WTC11 (cell line): ENCODE data around the gene TENT4B. TPM values are rescaled to one million over a fixed set of nuclear protein-coding genes. Genes with fewer than 3 reads are reported as not detected.

Experiments
- ATAC-seq: fragments of 200-7000 bp; cut with Tn5 transposase; 2 replicates; pipeline ENCODE4 v1.10.0; 2021; ENCODE audit warnings: mild to moderate bottlenecking, moderate library complexity
- CTCF ChIA-PET: fragments of 300-600 bp; sonication (Branson Sonifier 250); formaldehyde crosslinking; loops from one replicate; lab custom pipeline; 2021; ENCODE audit warnings: antibody characterized with exemption; lab: Charles Lee
- POLR2A ChIA-PET: fragments of 350-600 bp; sonication (Branson Sonifier 250); formaldehyde crosslinking; loops from one replicate; lab custom pipeline; 2021; ENCODE audit warnings: antibody characterized with exemption; lab: Charles Lee
- DNase-seq: peaks from one replicate; pipeline ENCODE4 v3.0.0; 2021; ENCODE audit warnings: low spot score
- H3K27ac Mint-ChIP-seq: 2 replicates; pipeline ENCODE4 v1.8.0; 2021; ENCODE audit warnings: mixed read lengths
- H3K27me3 Mint-ChIP-seq: 2 replicates; pipeline ENCODE4 v1.8.0; 2021; ENCODE audit warnings: low read depth, mild to moderate bottlenecking, moderate library complexity, mixed read lengths
- H3K36me3 Mint-ChIP-seq: 2 replicates; pipeline ENCODE4 v1.8.0; 2021; ENCODE audit warnings: mixed read lengths
- H3K4me1 Mint-ChIP-seq: 2 replicates; pipeline ENCODE4 v1.8.0; 2022; ENCODE audit warnings: mixed read lengths
- H3K4me3 Mint-ChIP-seq: 2 replicates; pipeline ENCODE4 v1.8.0; 2021; ENCODE audit warnings: mild to moderate bottlenecking, moderate library complexity, mixed read lengths
- H3K9me3 Mint-ChIP-seq: 2 replicates; pipeline ENCODE4 v1.8.0; 2021; ENCODE audit warnings: mixed read lengths
- ATF1 ChIP-seq: sonication (generic); formaldehyde crosslinking; IDR thresholded peaks from 2 replicates; pipeline ENCODE4 v1.8.1; 2023; ENCODE audit warnings: mild to moderate bottlenecking, moderate library complexity, missing genetic modification reagents
- GABPB1 ChIP-seq: sonication (generic); formaldehyde crosslinking; IDR thresholded peaks from 2 replicates; pipeline ENCODE4 v1.8.1; 2023; ENCODE audit warnings: mild to moderate bottlenecking, missing genetic modification reagents
- GTF2I ChIP-seq: fragments of 250-450 bp; sonication (Bioruptor Pico); conservative IDR thresholded peaks from 2 replicates; pipeline ENCODE4 v1.4.0; 2021; ENCODE audit warnings: mild to moderate bottlenecking
- NFE2L1 ChIP-seq: sonication (generic); formaldehyde crosslinking; IDR thresholded peaks from 2 replicates; pipeline ENCODE4 v1.8.1; 2023; ENCODE audit warnings: missing genetic modification reagents
- NFYB ChIP-seq: sonication (generic); formaldehyde crosslinking; conservative IDR thresholded peaks from 2 replicates; pipeline ENCODE4 v1.8.0; 2022; ENCODE audit warnings: low read depth, missing genetic modification reagents
- NR2C2 ChIP-seq: sonication (generic); formaldehyde crosslinking; IDR thresholded peaks from 2 replicates; pipeline ENCODE4 v1.8.0; 2022; ENCODE audit warnings: mild to moderate bottlenecking, missing genetic modification reagents
- ZNF121 ChIP-seq: sonication (generic); formaldehyde crosslinking; IDR thresholded peaks from 2 replicates; pipeline ENCODE4 v1.8.0; 2023; ENCODE audit warnings: missing genetic modification reagents
- total RNA-seq: library from RNA; stranded (reverse); gene quantifications from 3 replicates; pipeline ENCODE4 v1.2.3, GENCODE V29; 2021
- TF ChIP-seq, protein P1 (sequence below): sonication (generic); formaldehyde crosslinking; IDR thresholded peaks from 2 replicates; pipeline ENCODE4 v1.8.1; 2023; ENCODE audit warnings: mild to moderate bottlenecking, missing genetic modification reagents
- TF ChIP-seq, protein P2 (sequence below): sonication (generic); formaldehyde crosslinking; IDR thresholded peaks from 2 replicates; pipeline ENCODE4 v1.8.0; 2022; ENCODE audit warnings: mild to moderate bottlenecking, missing genetic modification reagents
- TF ChIP-seq, protein P3 (sequence below): fragments of 250-450 bp; sonication (Bioruptor Pico); IDR thresholded peaks from 2 replicates; pipeline ENCODE4 v1.9.0; 2021; ENCODE audit warnings: mild to moderate bottlenecking
- TF ChIP-seq, protein P4 (sequence below): fragments of 200-600 bp; IDR thresholded peaks from 2 replicates; pipeline ENCODE4 v1.8.0; 2022; ENCODE audit warnings: antibody characterized with exemption
- TF ChIP-seq, protein P5 (sequence below): fragments of 250-450 bp; sonication (Bioruptor Pico); IDR thresholded peaks from 2 replicates; pipeline ENCODE4 v1.9.0; 2021; ENCODE audit warnings: mild to moderate bottlenecking, borderline replicate concordance

The TENT4B gene
- total RNA-seq, 1 experiment from 2014 or later = 14.3 TPM

DNA sequence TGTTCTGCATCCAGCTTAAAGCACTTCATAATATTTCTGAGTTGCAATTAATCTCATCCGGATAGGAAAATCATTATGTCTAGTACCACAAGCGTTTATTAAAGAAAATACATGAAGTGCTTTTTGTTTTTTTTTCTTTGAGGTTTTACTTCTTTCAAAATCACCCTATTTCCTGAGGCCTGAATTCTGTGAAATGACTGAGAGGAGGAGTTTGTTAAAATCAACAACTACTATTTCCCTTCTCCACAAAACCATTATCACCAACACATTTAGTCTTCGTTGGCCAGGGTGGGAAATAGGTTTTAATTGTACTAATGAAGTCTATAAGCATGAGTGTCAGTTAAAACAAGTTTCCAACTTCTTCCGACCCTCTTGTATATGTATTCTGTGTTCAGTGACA lies 62.6 kb downstream of the TENT4B start (continued):
- TF ChIP-seq, protein P1, sequence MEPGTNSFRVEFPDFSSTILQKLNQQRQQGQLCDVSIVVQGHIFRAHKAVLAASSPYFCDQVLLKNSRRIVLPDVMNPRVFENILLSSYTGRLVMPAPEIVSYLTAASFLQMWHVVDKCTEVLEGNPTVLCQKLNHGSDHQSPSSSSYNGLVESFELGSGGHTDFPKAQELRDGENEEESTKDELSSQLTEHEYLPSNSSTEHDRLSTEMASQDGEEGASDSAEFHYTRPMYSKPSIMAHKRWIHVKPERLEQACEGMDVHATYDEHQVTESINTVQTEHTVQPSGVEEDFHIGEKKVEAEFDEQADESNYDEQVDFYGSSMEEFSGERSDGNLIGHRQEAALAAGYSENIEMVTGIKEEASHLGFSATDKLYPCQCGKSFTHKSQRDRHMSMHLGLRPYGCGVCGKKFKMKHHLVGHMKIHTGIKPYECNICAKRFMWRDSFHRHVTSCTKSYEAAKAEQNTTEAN (CRISPR knock-in tag) = no peak
- TF ChIP-seq, protein P2, sequence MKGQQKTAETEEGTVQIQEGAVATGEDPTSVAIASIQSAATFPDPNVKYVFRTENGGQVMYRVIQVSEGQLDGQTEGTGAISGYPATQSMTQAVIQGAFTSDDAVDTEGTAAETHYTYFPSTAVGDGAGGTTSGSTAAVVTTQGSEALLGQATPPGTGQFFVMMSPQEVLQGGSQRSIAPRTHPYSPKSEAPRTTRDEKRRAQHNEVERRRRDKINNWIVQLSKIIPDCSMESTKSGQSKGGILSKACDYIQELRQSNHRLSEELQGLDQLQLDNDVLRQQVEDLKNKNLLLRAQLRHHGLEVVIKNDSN (CRISPR knock-in tag) = no peak
- no peak for TF ChIP-seq NFE2L1 (CRISPR knock-in tag)
- TF ChIP-seq, protein P3, sequence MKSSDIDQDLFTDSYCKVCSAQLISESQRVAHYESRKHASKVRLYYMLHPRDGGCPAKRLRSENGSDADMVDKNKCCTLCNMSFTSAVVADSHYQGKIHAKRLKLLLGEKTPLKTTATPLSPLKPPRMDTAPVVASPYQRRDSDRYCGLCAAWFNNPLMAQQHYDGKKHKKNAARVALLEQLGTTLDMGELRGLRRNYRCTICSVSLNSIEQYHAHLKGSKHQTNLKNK (CRISPR knock-in tag) = no peak

DNA sequence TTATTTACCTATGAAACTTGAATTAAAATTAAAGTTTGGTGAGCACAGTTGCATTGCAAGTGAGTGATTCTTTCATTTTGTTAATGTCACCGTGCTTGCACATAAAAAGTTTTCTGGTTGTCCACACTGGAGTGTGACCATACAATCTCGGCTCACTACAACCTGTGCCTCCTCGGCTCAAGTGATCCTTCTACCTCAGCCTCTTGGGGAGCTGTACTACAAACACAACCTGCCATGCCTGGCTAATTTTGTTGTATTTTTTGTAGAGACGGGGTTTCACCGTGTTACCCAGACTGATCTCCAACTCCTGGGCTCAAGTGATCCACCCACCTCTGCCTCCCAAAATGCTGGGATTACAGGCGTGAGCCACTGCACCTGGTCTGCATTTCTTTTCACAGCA lies 63.1 kb downstream of the TENT4B start:
- POLR2A ChIA-PET = no interaction called here
- CTCF ChIA-PET = no interaction called here
- H3K27me3 Mint-ChIP-seq = no peaks in the 10 kb centered on the region
- DNase-seq (no peak), ATAC-seq (no peak)
- no peak overlapping the region for H3K27ac Mint-ChIP-seq
- no peak overlapping the region for H3K4me3 Mint-ChIP-seq
- no peaks in the 10 kb centered on the region for H3K4me1 Mint-ChIP-seq
- H3K9me3 Mint-ChIP-seq = no peaks in the 10 kb centered on the region
- H3K36me3 Mint-ChIP-seq = peaks cover 18% of the 10 kb centered on the region
- TF ChIP-seq NFE2L1 (CRISPR knock-in tag) (no peak), GTF2I (CRISPR knock-in tag) (no peak), NFYB (no peak)
- TF ChIP-seq, protein P4, sequence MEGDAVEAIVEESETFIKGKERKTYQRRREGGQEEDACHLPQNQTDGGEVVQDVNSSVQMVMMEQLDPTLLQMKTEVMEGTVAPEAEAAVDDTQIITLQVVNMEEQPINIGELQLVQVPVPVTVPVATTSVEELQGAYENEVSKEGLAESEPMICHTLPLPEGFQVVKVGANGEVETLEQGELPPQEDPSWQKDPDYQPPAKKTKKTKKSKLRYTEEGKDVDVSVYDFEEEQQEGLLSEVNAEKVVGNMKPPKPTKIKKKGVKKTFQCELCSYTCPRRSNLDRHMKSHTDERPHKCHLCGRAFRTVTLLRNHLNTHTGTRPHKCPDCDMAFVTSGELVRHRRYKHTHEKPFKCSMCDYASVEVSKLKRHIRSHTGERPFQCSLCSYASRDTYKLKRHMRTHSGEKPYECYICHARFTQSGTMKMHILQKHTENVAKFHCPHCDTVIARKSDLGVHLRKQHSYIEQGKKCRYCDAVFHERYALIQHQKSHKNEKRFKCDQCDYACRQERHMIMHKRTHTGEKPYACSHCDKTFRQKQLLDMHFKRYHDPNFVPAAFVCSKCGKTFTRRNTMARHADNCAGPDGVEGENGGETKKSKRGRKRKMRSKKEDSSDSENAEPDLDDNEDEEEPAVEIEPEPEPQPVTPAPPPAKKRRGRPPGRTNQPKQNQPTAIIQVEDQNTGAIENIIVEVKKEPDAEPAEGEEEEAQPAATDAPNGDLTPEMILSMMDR = no peak
- TF ChIP-seq, all 79 proteins: peak for 0

DNA sequence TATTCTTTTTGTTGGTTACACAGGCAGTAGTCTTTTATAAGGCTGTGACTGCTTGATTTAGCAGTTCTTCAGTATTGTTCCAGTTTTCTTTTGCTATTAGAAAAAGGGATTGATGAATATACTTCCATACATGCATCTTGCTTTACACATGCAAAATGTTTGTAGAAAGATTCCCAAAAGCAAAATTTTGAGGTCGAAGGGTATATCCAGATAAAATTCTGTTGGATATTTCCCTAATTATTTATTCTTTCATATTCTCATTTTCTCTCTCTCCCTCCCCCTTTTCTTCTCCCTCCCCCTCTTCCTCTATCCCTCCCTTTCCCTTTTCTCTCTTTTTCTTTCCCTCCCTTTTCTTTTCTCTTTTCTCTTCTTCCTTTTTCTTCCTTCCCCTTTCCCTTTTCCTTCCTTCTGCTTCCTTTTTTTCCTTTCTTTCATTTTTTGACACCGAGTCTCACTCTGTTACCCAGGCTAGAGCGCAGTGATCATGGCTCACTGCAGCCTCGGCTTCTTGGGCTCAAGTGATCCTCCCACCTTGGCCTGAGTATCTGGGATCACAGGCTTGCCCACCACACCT lies 66.4 kb downstream of the TENT4B start:
- H3K27me3 Mint-ChIP-seq = no peaks in the 10 kb centered on the region
- ChIA-PET POLR2A (no interaction called here), CTCF (no interaction called here)

DNA sequence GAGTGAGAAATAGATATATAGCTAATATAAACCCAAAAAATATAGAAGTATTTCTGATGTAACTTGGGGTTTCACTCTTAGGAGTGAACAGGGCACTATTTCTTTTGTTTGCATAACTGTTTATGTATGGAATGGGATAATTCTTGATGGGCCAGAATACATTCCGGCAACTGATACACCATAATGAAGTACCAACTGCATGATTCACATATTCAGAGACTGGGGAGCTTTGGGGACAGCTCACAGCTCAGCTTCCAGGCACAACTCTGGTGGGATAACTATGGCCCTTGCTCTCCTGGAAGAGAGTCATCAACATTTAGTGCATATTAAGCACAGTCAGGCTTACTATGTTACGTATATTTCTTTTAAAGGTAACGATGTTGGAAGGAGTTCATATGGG lies 71.2 kb downstream of the TENT4B start:
- POLR2A ChIA-PET = no interaction called here
- TF ChIP-seq NR2C2 (CRISPR knock-in tag) = no peak
- TF ChIP-seq GABPB1 (CRISPR knock-in tag) = no peak
- no peak for TF ChIP-seq ATF1 (CRISPR knock-in tag)
- no peak for TF ChIP-seq NFE2L1 (CRISPR knock-in tag)
- TF ChIP-seq, protein P5, sequence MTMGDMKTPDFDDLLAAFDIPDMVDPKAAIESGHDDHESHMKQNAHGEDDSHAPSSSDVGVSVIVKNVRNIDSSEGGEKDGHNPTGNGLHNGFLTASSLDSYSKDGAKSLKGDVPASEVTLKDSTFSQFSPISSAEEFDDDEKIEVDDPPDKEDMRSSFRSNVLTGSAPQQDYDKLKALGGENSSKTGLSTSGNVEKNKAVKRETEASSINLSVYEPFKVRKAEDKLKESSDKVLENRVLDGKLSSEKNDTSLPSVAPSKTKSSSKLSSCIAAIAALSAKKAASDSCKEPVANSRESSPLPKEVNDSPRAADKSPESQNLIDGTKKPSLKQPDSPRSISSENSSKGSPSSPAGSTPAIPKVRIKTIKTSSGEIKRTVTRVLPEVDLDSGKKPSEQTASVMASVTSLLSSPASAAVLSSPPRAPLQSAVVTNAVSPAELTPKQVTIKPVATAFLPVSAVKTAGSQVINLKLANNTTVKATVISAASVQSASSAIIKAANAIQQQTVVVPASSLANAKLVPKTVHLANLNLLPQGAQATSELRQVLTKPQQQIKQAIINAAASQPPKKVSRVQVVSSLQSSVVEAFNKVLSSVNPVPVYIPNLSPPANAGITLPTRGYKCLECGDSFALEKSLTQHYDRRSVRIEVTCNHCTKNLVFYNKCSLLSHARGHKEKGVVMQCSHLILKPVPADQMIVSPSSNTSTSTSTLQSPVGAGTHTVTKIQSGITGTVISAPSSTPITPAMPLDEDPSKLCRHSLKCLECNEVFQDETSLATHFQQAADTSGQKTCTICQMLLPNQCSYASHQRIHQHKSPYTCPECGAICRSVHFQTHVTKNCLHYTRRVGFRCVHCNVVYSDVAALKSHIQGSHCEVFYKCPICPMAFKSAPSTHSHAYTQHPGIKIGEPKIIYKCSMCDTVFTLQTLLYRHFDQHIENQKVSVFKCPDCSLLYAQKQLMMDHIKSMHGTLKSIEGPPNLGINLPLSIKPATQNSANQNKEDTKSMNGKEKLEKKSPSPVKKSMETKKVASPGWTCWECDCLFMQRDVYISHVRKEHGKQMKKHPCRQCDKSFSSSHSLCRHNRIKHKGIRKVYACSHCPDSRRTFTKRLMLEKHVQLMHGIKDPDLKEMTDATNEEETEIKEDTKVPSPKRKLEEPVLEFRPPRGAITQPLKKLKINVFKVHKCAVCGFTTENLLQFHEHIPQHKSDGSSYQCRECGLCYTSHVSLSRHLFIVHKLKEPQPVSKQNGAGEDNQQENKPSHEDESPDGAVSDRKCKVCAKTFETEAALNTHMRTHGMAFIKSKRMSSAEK = no peak
- CTCF ChIA-PET = interaction anchor here (0.7 to 0.9 kb wide), 2 partner anchors 11 to 130 kb away, joined by 3 read pairs; no protein-coding TSS in a partner anchor
- no peak overlapping the region for H3K4me3 Mint-ChIP-seq
- H3K36me3 Mint-ChIP-seq = peaks cover 24% of the 10 kb centered on the region
- no peak overlapping the region for H3K27ac Mint-ChIP-seq
- no peaks in the 10 kb centered on the region for H3K27me3 Mint-ChIP-seq
- H3K9me3 Mint-ChIP-seq = no peaks in the 10 kb centered on the region
- ATAC-seq (no peak), DNase-seq (no peak)
- no peaks in the 10 kb centered on the region for H3K4me1 Mint-ChIP-seq

More for the DNA sequence above, 66.4 kb downstream of the TENT4B start:
- no peak for DNase-seq
- H3K4me1 Mint-ChIP-seq = no peaks in the 10 kb centered on the region
- ATAC-seq = no peak
- H3K36me3 Mint-ChIP-seq = peaks cover 13% of the 10 kb centered on the region
- no peaks in the 10 kb centered on the region for H3K9me3 Mint-ChIP-seq
- no peak overlapping the region for H3K27ac Mint-ChIP-seq
- TF ChIP-seq ZNF121 (CRISPR knock-in tag) = no peak
- no peak overlapping the region for H3K4me3 Mint-ChIP-seq
